ENCODE measurements around the gene PRORP. TPM values are rescaled to one million over a fixed set of nuclear protein-coding genes. Genes with fewer than 3 reads are reported as not detected.
A peak's percentile ranks its signal among the peaks of the same experiment; 100 is the strongest.

PRORP gene
- total and polyA plus RNA-seq, 2 of the 13 experiments (the other 11 are each of a cell fraction or from before 2014, with no cell fraction given), result 48.9 to 88.7 TPM

- TF ChIP-seq, protein P1, sequence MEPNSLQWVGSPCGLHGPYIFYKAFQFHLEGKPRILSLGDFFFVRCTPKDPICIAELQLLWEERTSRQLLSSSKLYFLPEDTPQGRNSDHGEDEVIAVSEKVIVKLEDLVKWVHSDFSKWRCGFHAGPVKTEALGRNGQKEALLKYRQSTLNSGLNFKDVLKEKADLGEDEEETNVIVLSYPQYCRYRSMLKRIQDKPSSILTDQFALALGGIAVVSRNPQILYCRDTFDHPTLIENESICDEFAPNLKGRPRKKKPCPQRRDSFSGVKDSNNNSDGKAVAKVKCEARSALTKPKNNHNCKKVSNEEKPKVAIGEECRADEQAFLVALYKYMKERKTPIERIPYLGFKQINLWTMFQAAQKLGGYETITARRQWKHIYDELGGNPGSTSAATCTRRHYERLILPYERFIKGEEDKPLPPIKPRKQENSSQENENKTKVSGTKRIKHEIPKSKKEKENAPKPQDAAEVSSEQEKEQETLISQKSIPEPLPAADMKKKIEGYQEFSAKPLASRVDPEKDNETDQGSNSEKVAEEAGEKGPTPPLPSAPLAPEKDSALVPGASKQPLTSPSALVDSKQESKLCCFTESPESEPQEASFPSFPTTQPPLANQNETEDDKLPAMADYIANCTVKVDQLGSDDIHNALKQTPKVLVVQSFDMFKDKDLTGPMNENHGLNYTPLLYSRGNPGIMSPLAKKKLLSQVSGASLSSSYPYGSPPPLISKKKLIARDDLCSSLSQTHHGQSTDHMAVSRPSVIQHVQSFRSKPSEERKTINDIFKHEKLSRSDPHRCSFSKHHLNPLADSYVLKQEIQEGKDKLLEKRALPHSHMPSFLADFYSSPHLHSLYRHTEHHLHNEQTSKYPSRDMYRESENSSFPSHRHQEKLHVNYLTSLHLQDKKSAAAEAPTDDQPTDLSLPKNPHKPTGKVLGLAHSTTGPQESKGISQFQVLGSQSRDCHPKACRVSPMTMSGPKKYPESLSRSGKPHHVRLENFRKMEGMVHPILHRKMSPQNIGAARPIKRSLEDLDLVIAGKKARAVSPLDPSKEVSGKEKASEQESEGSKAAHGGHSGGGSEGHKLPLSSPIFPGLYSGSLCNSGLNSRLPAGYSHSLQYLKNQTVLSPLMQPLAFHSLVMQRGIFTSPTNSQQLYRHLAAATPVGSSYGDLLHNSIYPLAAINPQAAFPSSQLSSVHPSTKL (CRISPR knock-in tag; IDR thresholded peaks at IDR 0.05), result peak; percentile 84
- TF ChIP-seq, protein P2, sequence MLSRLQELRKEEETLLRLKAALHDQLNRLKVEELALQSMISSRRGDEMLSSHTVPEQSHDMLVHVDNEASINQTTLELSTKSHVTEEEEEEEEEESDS (CRISPR knock-in tag; IDR thresholded peaks at IDR 0.05; ENCODE audit: borderline replicate concordance), result no peak
- no peak for TF ChIP-seq CCDC6 (CRISPR knock-in tag; IDR thresholded peaks at IDR 0.05)
- TF ChIP-seq, protein P3, sequence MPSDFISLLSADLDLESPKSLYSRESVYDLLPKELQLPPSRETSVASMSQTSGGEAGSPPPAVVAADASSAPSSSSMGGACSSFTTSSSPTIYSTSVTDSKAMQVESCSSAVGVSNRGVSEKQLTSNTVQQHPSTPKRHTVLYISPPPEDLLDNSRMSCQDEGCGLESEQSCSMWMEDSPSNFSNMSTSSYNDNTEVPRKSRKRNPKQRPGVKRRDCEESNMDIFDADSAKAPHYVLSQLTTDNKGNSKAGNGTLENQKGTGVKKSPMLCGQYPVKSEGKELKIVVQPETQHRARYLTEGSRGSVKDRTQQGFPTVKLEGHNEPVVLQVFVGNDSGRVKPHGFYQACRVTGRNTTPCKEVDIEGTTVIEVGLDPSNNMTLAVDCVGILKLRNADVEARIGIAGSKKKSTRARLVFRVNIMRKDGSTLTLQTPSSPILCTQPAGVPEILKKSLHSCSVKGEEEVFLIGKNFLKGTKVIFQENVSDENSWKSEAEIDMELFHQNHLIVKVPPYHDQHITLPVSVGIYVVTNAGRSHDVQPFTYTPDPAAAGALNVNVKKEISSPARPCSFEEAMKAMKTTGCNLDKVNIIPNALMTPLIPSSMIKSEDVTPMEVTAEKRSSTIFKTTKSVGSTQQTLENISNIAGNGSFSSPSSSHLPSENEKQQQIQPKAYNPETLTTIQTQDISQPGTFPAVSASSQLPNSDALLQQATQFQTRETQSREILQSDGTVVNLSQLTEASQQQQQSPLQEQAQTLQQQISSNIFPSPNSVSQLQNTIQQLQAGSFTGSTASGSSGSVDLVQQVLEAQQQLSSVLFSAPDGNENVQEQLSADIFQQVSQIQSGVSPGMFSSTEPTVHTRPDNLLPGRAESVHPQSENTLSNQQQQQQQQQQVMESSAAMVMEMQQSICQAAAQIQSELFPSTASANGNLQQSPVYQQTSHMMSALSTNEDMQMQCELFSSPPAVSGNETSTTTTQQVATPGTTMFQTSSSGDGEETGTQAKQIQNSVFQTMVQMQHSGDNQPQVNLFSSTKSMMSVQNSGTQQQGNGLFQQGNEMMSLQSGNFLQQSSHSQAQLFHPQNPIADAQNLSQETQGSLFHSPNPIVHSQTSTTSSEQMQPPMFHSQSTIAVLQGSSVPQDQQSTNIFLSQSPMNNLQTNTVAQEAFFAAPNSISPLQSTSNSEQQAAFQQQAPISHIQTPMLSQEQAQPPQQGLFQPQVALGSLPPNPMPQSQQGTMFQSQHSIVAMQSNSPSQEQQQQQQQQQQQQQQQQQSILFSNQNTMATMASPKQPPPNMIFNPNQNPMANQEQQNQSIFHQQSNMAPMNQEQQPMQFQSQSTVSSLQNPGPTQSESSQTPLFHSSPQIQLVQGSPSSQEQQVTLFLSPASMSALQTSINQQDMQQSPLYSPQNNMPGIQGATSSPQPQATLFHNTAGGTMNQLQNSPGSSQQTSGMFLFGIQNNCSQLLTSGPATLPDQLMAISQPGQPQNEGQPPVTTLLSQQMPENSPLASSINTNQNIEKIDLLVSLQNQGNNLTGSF (CRISPR knock-in tag; IDR thresholded peaks at IDR 0.05), result no peak
- TF ChIP-seq HNF4A (CRISPR knock-in tag; IDR thresholded peaks at IDR 0.05), result peak; percentile 60
- TF ChIP-seq GTF3A (CRISPR knock-in tag; conservative IDR thresholded peaks at IDR 0.05), result no peak
- TF ChIP-seq ZNF816 (CRISPR knock-in tag; IDR thresholded peaks at IDR 0.05; ENCODE audit: borderline replicate concordance), result no peak
- TF ChIP-seq, protein P4, sequence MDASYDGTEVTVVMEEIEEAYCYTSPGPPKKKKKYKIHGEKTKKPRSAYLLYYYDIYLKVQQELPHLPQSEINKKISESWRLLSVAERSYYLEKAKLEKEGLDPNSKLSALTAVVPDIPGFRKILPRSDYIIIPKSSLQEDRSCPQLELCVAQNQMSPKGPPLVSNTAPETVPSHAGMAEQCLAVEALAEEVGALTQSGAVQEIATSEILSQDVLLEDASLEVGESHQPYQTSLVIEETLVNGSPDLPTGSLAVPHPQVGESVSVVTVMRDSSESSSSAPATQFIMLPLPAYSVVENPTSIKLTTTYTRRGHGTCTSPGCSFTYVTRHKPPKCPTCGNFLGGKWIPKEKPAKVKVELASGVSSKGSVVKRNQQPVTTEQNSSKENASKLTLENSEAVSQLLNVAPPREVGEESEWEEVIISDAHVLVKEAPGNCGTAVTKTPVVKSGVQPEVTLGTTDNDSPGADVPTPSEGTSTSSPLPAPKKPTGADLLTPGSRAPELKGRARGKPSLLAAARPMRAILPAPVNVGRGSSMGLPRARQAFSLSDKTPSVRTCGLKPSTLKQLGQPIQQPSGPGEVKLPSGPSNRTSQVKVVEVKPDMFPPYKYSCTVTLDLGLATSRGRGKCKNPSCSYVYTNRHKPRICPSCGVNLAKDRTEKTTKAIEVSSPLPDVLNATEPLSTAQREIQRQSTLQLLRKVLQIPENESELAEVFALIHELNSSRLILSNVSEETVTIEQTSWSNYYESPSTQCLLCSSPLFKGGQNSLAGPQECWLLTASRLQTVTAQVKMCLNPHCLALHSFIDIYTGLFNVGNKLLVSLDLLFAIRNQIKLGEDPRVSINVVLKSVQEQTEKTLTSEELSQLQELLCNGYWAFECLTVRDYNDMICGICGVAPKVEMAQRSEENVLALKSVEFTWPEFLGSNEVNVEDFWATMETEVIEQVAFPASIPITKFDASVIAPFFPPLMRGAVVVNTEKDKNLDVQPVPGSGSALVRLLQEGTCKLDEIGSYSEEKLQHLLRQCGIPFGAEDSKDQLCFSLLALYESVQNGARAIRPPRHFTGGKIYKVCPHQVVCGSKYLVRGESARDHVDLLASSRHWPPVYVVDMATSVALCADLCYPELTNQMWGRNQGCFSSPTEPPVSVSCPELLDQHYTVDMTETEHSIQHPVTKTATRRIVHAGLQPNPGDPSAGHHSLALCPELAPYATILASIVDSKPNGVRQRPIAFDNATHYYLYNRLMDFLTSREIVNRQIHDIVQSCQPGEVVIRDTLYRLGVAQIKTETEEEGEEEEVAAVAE (CRISPR knock-in tag; IDR thresholded peaks at IDR 0.05; ENCODE audit: borderline replicate concordance), result no peak
- TF ChIP-seq, protein P5, sequence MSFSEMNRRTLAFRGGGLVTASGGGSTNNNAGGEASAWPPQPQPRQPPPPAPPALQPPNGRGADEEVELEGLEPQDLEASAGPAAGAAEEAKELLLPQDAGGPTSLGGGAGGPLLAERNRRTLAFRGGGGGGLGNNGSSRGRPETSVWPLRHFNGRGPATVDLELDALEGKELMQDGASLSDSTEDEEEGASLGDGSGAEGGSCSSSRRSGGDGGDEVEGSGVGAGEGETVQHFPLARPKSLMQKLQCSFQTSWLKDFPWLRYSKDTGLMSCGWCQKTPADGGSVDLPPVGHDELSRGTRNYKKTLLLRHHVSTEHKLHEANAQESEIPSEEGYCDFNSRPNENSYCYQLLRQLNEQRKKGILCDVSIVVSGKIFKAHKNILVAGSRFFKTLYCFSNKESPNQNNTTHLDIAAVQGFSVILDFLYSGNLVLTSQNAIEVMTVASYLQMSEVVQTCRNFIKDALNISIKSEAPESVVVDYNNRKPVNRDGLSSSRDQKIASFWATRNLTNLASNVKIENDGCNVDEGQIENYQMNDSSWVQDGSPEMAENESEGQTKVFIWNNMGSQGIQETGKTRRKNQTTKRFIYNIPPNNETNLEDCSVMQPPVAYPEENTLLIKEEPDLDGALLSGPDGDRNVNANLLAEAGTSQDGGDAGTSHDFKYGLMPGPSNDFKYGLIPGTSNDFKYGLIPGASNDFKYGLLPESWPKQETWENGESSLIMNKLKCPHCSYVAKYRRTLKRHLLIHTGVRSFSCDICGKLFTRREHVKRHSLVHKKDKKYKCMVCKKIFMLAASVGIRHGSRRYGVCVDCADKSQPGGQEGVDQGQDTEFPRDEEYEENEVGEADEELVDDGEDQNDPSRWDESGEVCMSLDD (CRISPR knock-in tag; IDR thresholded peaks at IDR 0.05; ENCODE audit: borderline replicate concordance), result no peak
- TF ChIP-seq KLF9 (CRISPR knock-in tag; IDR thresholded peaks at IDR 0.05; ENCODE audit: low read depth), result no peak
- no peak for TF ChIP-seq HIVEP1 (CRISPR knock-in tag; IDR thresholded peaks at IDR 0.05)
- TF ChIP-seq AKAP8 (CRISPR knock-in tag; IDR thresholded peaks at IDR 0.05), result no peak
- no peak for TF ChIP-seq PITX1 (CRISPR knock-in tag; IDR thresholded peaks at IDR 0.05)
Measured at GRCh38 chr14:35144029-35144428, 21.7 kb downstream of the PRORP start (continued).

Data from HepG2 (cell line).